ENCODE results near the gene SAMD11.

SAMD11 gene

GRCh38 chr1:992362-992761, 68.6 kb downstream of the SAMD11 start:
- DNase-seq: no peak

- DNase-seq: no peak
Observed at GRCh38 chr1:993379-993995, 69.8 kb downstream of the SAMD11 start.

All from anterior cingulate cortex (tissue), 58 donors.